Measurements from ENCODE around the gene ARHGEF25.
"Not testable (repeated sequence)": the region's sequence is repeated elsewhere in the genome, so short reads cannot be mapped to it uniquely, and the experiment has no call there.

DNA sequence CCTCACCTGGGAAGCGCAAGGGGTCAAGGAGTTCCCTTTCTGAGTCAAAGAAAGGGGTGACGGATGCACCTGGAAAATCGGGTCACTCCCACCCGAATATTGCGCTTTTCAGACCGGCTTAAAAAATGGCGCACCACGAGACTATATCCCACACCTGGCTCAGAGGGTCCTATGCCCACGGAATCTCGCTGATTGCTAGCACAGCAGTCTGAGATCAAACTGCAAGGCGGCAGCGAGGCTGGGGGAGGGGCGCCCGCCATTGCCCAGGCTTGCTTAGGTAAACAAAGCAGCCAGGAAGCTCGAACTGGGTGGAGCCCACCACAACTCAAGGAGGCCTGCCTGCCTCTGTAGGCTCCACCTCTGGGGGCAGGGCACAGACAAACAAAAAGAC lies 35.4 kb downstream of the ARHGEF25 start:
- TF ChIP-seq, protein P1, sequence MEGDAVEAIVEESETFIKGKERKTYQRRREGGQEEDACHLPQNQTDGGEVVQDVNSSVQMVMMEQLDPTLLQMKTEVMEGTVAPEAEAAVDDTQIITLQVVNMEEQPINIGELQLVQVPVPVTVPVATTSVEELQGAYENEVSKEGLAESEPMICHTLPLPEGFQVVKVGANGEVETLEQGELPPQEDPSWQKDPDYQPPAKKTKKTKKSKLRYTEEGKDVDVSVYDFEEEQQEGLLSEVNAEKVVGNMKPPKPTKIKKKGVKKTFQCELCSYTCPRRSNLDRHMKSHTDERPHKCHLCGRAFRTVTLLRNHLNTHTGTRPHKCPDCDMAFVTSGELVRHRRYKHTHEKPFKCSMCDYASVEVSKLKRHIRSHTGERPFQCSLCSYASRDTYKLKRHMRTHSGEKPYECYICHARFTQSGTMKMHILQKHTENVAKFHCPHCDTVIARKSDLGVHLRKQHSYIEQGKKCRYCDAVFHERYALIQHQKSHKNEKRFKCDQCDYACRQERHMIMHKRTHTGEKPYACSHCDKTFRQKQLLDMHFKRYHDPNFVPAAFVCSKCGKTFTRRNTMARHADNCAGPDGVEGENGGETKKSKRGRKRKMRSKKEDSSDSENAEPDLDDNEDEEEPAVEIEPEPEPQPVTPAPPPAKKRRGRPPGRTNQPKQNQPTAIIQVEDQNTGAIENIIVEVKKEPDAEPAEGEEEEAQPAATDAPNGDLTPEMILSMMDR (conservative IDR thresholded peaks at IDR 0.05; ENCODE audit: low read depth, low read length) = not testable (repeated sequence)
- not testable (repeated sequence) for TF ChIP-seq EZH2 (IDR thresholded peaks at IDR 0.05; ENCODE audit: borderline replicate concordance, low read depth, low read length, poor library complexity, severe bottlenecking)
